Chondrocyte (in vitro differentiated cells): ENCODE results near the gene SLC22A1. TPM values are rescaled to one million over a fixed set of nuclear protein-coding genes. Genes with fewer than 3 reads are reported as not detected.

Experiments
- DNase-seq: peaks from one replicate; pipeline ENCODE4 v3.0.0; 2021; ENCODE audit warnings: mixed read lengths, low spot score
- H3K27ac Mint-ChIP-seq: one replicate; pipeline ENCODE4 v1.8.0; 2021; ENCODE audit warnings: mild to moderate bottlenecking, moderate library complexity, mixed read lengths; ENCODE audit not compliant: unreplicated experiment
- H3K27me3 Mint-ChIP-seq: 2 replicates; pipeline ENCODE4 v1.8.0; 2021; ENCODE audit warnings: low read depth, mixed read lengths
- H3K36me3 Mint-ChIP-seq: 2 replicates; pipeline ENCODE4 v1.8.0; 2021; ENCODE audit warnings: low read depth, mixed read lengths
- H3K4me1 Mint-ChIP-seq: 2 replicates; pipeline ENCODE4 v1.8.0; 2021; ENCODE audit warnings: low read depth, mild to moderate bottlenecking, mixed read lengths
- H3K4me3 Mint-ChIP-seq: one replicate; pipeline ENCODE4 v1.8.0; 2021; ENCODE audit warnings: mild to moderate bottlenecking, moderate library complexity, mixed read lengths; ENCODE audit not compliant: unreplicated experiment
- H3K9me3 Mint-ChIP-seq: 2 replicates; pipeline ENCODE4 v1.8.0; 2021; ENCODE audit warnings: low read depth, mixed read lengths
- CTCF ChIP-seq: fragments of 200-600 bp; sonication (generic); IDR thresholded peaks from 2 replicates; pipeline ENCODE4 v1.5.0; 2021; ENCODE audit warnings: antibody characterized with exemption, mild to moderate bottlenecking, moderate library complexity
- total RNA-seq: library from RNA; stranded (reverse); gene quantifications from 3 replicates; pipeline ENCODE4 v1.2.1, GENCODE V29; 2021

Gene SLC22A1
- total RNA-seq, 1 donor from 2014 or later: 2.9 TPM

GRCh38 chr6:160134779-160135547 lies 13.3 kb downstream of the SLC22A1 start:
- no peak overlapping the region for H3K27ac Mint-ChIP-seq
- no peak overlapping the region for H3K4me3 Mint-ChIP-seq
- H3K36me3 Mint-ChIP-seq: peaks cover 12% of the 10 kb centered on the region
- H3K4me1 Mint-ChIP-seq: peaks cover 33% of the 10 kb centered on the region
- peaks cover 2% of the 10 kb centered on the region for H3K9me3 Mint-ChIP-seq
- TF ChIP-seq CTCF: no peak
- no peak for DNase-seq
- H3K27me3 Mint-ChIP-seq: no peaks in the 10 kb centered on the region

GRCh38 chr6:160135907-160136655 lies 14.5 kb downstream of the SLC22A1 start:
- Mint-ChIP-seq H3K27ac (no peak overlapping the region), H3K4me3 (no peak overlapping the region)
- no peak for DNase-seq

GRCh38 chr6:160137130-160137988 lies 15.7 kb downstream of the SLC22A1 start:
- peaks cover 5% of the 10 kb centered on the region for H3K9me3 Mint-ChIP-seq
- no peak for DNase-seq
- H3K4me1 Mint-ChIP-seq: peaks cover 48% of the 10 kb centered on the region
- no peak overlapping the region for H3K4me3 Mint-ChIP-seq
- no peak for TF ChIP-seq CTCF
- H3K27me3 Mint-ChIP-seq: no peaks in the 10 kb centered on the region
- peak overlapping the region; percentile 64 for H3K27ac Mint-ChIP-seq
- peaks cover 10% of the 10 kb centered on the region for H3K36me3 Mint-ChIP-seq

More at GRCh38 chr6:160135907-160136655, 14.5 kb downstream of the SLC22A1 start:
- TF ChIP-seq CTCF: no peak
- Mint-ChIP-seq H3K9me3 (peaks cover 5% of the 10 kb centered on the region), H3K36me3 (peaks cover 7% of the 10 kb centered on the region), H3K4me1 (peaks cover 43% of the 10 kb centered on the region), H3K27me3 (no peaks in the 10 kb centered on the region)

- peak; percentile 93 for TF ChIP-seq CTCF
- Mint-ChIP-seq H3K4me1 (peaks cover 43% of the 10 kb centered on the region), H3K4me3 (no peak overlapping the region), H3K27me3 (no peaks in the 10 kb centered on the region), H3K36me3 (peaks cover 9% of the 10 kb centered on the region), H3K9me3 (peaks cover 5% of the 10 kb centered on the region), H3K27ac (peak overlapping the region; percentile 90)
- no peak for DNase-seq
Measured at GRCh38 chr6:160137989-160138835, 16.6 kb downstream of the SLC22A1 start.
